ENCODE data around the gene ANKRD27.
"Not testable (repeated sequence)": the region's sequence is repeated elsewhere in the genome, so short reads cannot be mapped to it uniquely, and the experiment has no call there.

ANKRD27 gene

DNA sequence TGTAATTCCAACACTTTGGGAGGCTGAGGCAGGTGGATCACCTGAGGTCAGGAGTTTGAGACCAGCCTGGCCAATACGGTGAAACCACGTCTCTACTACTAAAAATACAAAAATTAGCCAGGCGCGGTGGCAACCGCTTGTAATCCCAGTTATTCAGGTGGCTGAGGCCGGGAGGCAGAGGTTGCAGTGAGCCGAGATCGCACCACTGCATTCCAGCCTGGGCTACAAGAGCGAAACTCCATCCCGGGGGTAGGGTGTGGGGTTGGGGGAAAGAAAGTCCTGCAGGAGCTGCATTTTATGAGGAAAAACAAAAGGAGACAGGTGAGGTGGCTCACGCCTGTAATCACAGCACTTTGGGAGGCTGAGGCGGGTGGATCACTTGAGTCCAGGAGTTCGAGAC lies 22.6 kb downstream of the ANKRD27 start:
- not testable (repeated sequence) for DNase-seq (ENCODE audit: low spot score)

GRCh38 chr19:32651729-32652140 lies 23.2 kb downstream of the ANKRD27 start:
- no peak for DNase-seq (ENCODE audit: low spot score)

DNA sequence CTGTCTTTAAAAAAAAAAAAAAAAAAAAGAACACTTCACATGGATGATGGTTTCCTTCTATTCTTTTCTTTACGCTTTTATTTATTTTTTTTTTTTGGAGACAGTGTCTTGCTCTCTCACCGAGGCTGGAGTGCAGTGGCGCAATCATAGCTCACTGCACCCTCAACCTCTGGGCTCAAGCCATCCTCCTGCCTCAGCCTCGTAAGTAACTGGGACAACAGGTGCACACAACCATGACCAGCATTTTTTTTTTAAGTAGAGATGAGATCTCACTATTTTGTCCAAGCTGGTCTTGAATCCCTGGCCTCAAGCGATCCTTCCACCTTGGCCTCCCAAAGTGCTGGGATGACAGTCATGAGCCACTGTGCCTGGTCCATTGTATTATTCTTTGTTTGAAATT lies 24.3 kb downstream of the ANKRD27 start:
- DNase-seq (ENCODE audit: low spot score), result no peak

GRCh38 chr19:32649751-32650150 lies 25.2 kb downstream of the ANKRD27 start:
- no peak for DNase-seq (ENCODE audit: low spot score)

DNA sequence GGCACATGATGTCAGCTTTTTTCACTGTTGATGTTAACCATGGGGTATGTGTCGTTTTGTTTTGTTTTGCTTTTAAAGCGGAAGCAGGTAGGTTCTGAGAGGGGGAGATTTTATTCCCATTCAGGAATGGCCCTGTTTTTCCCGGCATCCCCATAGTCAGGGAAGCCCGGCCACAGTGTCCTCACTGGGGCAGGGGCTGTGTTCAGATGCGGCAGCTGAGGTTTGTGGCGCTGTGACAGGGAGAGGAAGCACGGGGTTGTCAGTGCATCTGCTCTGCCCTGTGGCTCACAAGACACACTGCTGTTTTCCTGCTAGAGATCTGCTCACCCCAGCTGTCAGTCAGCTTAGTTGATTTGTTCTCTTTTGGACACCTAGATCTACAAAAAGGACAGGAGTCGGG lies 27.6 kb downstream of the ANKRD27 start:
- DNase-seq (ENCODE audit: low spot score), result peak; percentile 5

DNA sequence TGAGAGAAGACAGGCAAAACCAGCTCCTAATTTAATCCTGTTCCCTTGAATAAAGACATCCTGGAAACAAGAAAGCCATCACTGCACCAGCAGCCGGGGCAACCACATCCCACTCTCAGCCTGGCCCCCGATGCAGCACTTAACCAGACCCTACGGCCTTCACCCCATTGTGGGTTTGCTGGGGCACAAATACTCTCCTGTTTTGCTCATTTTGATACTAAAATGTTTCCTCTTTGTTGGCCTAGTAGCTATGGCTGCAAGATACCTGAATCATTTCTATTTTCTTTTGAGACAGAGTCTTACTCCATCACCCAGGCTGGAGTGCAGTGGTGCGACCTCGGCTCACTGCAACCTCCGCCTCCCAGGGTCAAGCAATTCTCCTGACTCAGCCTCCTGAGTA lies 28.4 kb downstream of the ANKRD27 start:
- no peak for DNase-seq (ENCODE audit: low spot score)

GRCh38 chr19:32642771-32643170 lies 32.2 kb downstream of the ANKRD27 start:
- DNase-seq (ENCODE audit: low spot score), result no peak

DNA sequence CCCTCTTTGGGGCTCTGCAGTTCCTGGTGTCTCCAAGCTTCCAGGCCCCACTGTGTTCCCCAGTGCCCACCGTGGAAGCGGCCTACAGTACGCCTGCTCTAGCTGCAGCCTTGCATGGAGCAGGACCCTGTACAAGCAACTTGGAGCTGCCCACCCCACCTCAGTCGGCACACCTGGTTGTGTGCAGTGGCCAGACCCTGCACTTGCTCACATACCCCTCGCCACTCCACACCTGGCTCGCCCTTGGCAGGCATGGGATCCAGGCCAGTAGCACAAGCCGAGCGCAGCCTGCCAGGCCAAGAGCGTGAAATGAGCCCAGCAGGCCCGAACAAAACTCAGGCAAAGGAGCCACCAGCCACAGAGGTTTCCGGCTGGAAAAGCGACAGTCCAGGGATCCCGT lies 36.4 kb downstream of the ANKRD27 start:
- DNase-seq (ENCODE audit: low spot score), result no peak

DNA sequence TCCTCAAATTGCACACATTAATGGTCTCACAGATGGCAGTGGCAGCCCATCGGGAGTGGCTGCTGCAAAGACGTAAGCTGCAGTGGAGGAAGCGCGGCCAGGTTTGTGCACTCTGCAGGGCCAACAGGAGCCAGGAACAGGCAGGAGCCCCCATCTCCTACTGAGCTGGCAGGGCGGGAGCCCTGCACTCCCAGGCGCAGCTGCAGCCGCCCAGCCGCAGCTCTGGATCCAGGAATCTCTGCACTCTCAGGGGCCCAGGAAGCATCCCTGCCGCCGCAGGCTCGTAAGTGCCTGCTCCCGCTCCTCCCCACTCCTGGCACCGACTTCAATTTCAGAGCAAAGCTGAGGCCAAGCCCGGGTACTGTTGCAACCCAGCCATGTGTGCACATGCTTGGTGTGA lies 37.5 kb downstream of the ANKRD27 start:
- no peak for DNase-seq (ENCODE audit: low spot score)

DNA sequence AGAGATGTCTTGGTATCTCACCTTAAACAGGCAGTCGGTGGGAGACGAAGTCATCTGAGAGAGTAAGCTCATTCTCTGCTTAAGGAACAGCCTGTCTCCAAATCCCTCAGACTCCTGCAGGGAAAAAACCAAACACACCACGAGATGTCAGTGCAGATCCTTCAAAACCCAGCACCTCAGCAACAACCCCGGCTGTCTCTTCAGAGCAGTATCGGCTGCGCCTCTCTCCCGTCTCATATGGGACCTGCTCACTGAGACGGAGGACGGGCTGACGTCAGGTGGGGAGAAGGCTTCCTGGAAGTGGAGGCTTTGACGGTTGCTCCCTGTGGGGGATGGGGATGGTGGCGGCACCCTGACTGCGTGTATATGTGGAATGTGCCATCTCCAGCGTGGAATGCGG lies 43.6 kb downstream of the ANKRD27 start:
- no peak for DNase-seq (ENCODE audit: low spot score)

- no peak for DNase-seq (ENCODE audit: low spot score)
Measured at GRCh38 chr19:32630338-32630737, 44.6 kb downstream of the ANKRD27 start.

DNA sequence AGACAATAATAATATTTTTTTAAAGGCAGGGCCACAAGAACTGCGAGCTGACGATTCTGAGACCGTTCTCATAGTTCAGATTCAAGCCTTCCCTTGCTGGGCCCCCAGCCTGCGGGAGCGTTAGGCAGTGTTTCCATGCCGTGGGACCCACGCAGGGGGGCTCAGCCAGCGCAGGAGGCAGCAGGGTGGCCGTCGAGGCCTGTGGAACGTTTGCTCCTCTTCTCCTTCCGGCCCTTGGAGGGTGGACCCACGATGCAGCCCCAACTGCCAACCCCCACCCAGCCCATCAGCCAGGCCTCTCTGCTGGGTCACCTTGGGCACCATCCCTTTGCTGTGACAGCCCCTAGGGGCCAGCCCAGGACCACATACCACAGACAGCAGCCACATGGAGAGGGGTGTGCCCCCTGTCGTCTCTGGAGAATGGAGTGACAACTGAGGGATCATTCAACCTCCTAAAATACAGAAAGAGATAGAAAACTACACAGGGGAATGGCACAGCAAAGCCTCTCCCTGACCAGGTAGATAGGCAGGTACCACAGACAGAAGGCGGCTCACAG lies 47.2 kb downstream of the ANKRD27 start:
- no peak for DNase-seq (ENCODE audit: low spot score)

- no peak for DNase-seq (ENCODE audit: low spot score)
Measured at GRCh38 chr19:32626969-32627368, 48.0 kb downstream of the ANKRD27 start.

- no peak for DNase-seq (ENCODE audit: low spot score)
Measured at GRCh38 chr19:32624410-32624809, 50.6 kb downstream of the ANKRD27 start.

DNA sequence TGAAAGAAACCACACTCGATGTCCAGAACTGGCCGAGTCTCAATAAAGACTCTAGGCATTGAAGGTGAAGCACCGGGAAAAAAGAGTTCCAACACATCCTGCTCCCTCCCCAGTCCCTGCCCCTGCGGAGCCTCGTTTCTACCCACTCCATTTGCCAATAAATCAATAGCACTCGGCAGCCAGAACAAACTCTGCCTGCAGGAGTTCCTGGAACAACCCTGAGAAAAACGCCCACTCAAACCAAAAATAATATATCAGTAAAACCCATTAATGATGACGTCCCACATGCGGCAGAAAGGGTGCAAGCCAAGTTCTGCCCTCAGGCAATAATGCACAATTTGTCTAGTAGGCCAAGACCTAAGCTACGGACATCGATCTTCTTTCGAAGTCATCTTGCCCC lies 53.0 kb downstream of the ANKRD27 start:
- DNase-seq (ENCODE audit: low spot score), result no peak

GRCh38 chr19:32619051-32619685 lies 55.8 kb downstream of the ANKRD27 start:
- no peak for DNase-seq (ENCODE audit: low spot score)

- no peak for DNase-seq (ENCODE audit: low spot score)
Measured at GRCh38 chr19:32615569-32615968, 59.4 kb downstream of the ANKRD27 start.

- no peak for DNase-seq (ENCODE audit: low spot score)
Measured at GRCh38 chr19:32614916-32615315, 60.1 kb downstream of the ANKRD27 start.

- DNase-seq (ENCODE audit: low spot score), result no peak
Measured at GRCh38 chr19:32613008-32613407, 62.0 kb downstream of the ANKRD27 start.

DNA sequence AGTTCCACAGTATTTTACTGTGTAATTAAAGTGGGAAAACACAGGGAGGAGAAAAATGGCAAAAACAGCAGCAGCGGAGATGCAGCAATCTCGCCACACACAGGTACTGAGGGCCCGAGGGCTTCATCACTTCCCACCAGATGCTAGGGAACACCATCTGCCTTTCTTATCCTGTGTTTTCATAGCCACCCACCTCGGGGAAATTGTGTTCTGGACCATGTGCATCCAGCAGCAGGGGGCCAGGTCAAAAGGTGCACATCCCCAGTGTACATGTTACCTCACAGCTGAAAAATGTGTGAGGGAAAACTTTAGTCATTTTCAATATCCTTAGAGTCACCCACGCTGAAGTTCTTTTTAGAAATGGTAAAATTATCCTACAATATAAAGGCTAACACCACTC lies 63.8 kb downstream of the ANKRD27 start:
- no peak for DNase-seq (ENCODE audit: low spot score)

- no peak for DNase-seq (ENCODE audit: low spot score)
Measured at GRCh38 chr19:32607479-32607878, 67.5 kb downstream of the ANKRD27 start.

DNA sequence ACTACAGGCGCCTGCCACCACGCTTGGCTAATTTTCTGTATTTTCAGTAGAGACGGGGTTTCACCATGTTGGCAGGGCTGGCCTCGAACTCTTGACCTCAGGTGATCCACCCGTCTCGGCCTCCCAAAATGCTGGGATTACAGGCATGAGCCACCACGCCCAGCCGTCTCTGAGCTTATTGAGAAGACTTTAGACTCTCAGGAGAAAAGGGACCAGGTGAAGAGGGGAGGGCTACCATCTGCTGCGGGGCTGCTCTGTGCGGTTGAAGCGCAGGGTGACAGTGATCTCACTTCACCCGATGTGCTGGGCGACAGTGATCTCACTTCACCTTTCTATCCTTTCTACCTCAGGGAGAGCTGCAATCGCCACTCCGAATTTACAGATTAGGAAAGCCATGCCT lies 68.7 kb downstream of the ANKRD27 start:
- DNase-seq (ENCODE audit: low spot score), result no peak

- no peak for DNase-seq (ENCODE audit: low spot score)
Measured at GRCh38 chr19:32605544-32605943, 69.4 kb downstream of the ANKRD27 start.

GRCh38 chr19:32603961-32604360 lies 71.0 kb downstream of the ANKRD27 start:
- DNase-seq (ENCODE audit: low spot score), result no peak

Data from AG20443 (cell line).